ENCODE data around the gene TCF23.

Gene TCF23

GRCh38 chr2:27128668-27129571 lies 19.9 kb upstream of the TCF23 start:
- DNase-seq: no peak

- no peak for DNase-seq
Observed at GRCh38 chr2:27130396-27130795, 18.4 kb upstream of the TCF23 start.

GRCh38 chr2:27131429-27131828 lies 17.4 kb upstream of the TCF23 start:
- no peak for DNase-seq

- no peak for DNase-seq
Observed at GRCh38 chr2:27133195-27133875, 15.5 kb upstream of the TCF23 start.

- DNase-seq: peak; percentile 95 to 98 (median 98)
Observed at GRCh38 chr2:27133905-27134780, 14.7 kb upstream of the TCF23 start, which contains the start of gene PREB. Gene PREB, minus strand, starts transcription at chr2:27134636. Its CDS starts 215 bp downstream, at chr2:27134421.

- no peak for DNase-seq
Observed at GRCh38 chr2:27134781-27135477, 13.9 kb upstream of the TCF23 start.

- DNase-seq: no peak
Observed at GRCh38 chr2:27135478-27135955, 13.3 kb upstream of the TCF23 start.

- no peak for DNase-seq
Observed at GRCh38 chr2:27136751-27137150, 12.1 kb upstream of the TCF23 start.

- DNase-seq: no peak
Observed at GRCh38 chr2:27137322-27137935, 11.4 kb upstream of the TCF23 start.

- no peak for DNase-seq
Observed at GRCh38 chr2:27138111-27138510, 10.7 kb upstream of the TCF23 start.

GRCh38 chr2:27139310-27139709 lies 9.5 kb upstream of the TCF23 start, which contains the start of gene PRR30:
Gene PRR30, minus strand, starts transcription at chr2:27139410. Its CDS starts 1,081 bp downstream, at chr2:27138329.
- DNase-seq: no peak

GRCh38 chr2:27143285-27143684 lies 5.5 kb upstream of the TCF23 start:
- DNase-seq: no peak

GRCh38 chr2:27145682-27146081 lies 3.1 kb upstream of the TCF23 start:
- no peak for DNase-seq

- no peak for DNase-seq
Observed at GRCh38 chr2:27147935-27148334, 869 bp upstream of the TCF23 start.

GRCh38 chr2:27149570-27150405 lies 984 bp downstream of the TCF23 start:
- DNase-seq: no peak

GRCh38 chr2:27150639-27151230 lies 1.9 kb downstream of the TCF23 start:
- DNase-seq: no peak

- no peak for DNase-seq
Observed at GRCh38 chr2:27152102-27152795, 3.4 kb downstream of the TCF23 start.

- no peak for DNase-seq
Observed at GRCh38 chr2:27152796-27153464, 4.1 kb downstream of the TCF23 start.

GRCh38 chr2:27154488-27154887 lies 5.7 kb downstream of the TCF23 start:
- no peak for DNase-seq

Measured in activated CD4-positive, CD25-positive, alpha-beta regulatory T cell (primary cell).